ENCODE measurements around the gene HSD11B2. TPM values are rescaled to one million over a fixed set of nuclear protein-coding genes. Genes with fewer than 3 reads are reported as not detected.

Gene HSD11B2
- total and polyA plus RNA-seq, 2 of the 8 experiments (the other 6 are each of a cell fraction or from before 2014, with no cell fraction given), result 28.7 to 32.9 TPM

GRCh38 chr16:67423611-67424260 lies 7.2 kb upstream of the HSD11B2 start:
- H3K18ac ChIP-seq (ENCODE audit: extremely low read depth, low read length), result peak overlapping the region; percentile 99
- no peak overlapping the region for H2BK15ac ChIP-seq (ENCODE audit: low read length)
- H2BK20ac ChIP-seq (ENCODE audit: low read length), result peak overlapping the region; percentile 87; the same call in 1 of the 2 replicates
- peak overlapping the region; percentile 27 for H3K56ac ChIP-seq (replicated peaks; ENCODE audit: insufficient read length, low read depth, low read length)
- no peak for DNase-seq (ENCODE audit: low read depth in 1 of 2, low spot score in 2 of 2)
- H3K9me3 ChIP-seq (ENCODE audit: insufficient read depth in 2 of 2, low read depth in 1 of 2, low read length in 1 of 2), result no peaks in the 10 kb centered on the region
- H2BK5ac ChIP-seq (ENCODE audit: low read depth, low read length), result peak overlapping the region; percentile 98; the same call in 1 of the 2 replicates
- H3K23me2 ChIP-seq (ENCODE audit: low read depth, low read length), result no peaks in the 10 kb centered on the region
- H3K79me1 ChIP-seq (ENCODE audit: low read depth, low read length), result no peaks in the 10 kb centered on the region; the same call in 1 of the 2 replicates
- H2BK12ac ChIP-seq (ENCODE audit: low read depth, low read length), result peak overlapping the region; percentile 97
- ChIA-PET CTCF (ENCODE audit: partially characterized antibody) (interaction anchor here (1.0 to 24.6 kb wide), 8 partner anchors 12 to 67 kb away, joined by 3 to 476 read pairs (median 15); partner anchors contain the start of genes ATP6V0D1 and TPPP3), POLR2A (ENCODE audit: partially characterized antibody) (interaction anchor here (0.8 to 2.2 kb wide), 8 partner anchors 9 to 139 kb away, joined by 3 to 14 read pairs (median 4); partner anchors contain the start of gene ATP6V0D1)
- peak; percentile 19 for FAIRE-seq
- H3K4me2 ChIP-seq (ENCODE audit: insufficient read depth in 1 of 2, low read depth in 2 of 2, low read length in 2 of 2), result peak overlapping the region; percentile 62 to 86
- no peaks in the 10 kb centered on the region for H3K79me2 ChIP-seq (ENCODE audit: control insufficient read depth in 1 of 2, insufficient read depth in 2 of 2, low read length in 2 of 2)
- H3K4me3 ChIP-seq (ENCODE audit: extremely low read depth in 1 of 4, insufficient read depth in 2 of 4, low read depth in 3 of 4, low read length in 4 of 4), result peak overlapping the region in 1 of 4 experiments; percentile 52; a peak in 2 of 8 replicates
- H4K91ac ChIP-seq (replicated peaks; ENCODE audit: insufficient read length, low read length), result peak overlapping the region; percentile 85
- peaks cover 0 to under 1% (median 0%) of the 10 kb centered on the region in 4 experiments; a peak in 2 of 7 replicates for H3K27me3 ChIP-seq (replicated peaks in 1 of 4; ENCODE audit: control insufficient read depth in 3 of 4, extremely low read depth in 1 of 4, insufficient read depth in 3 of 4, low read length in 3 of 4)
- H2BK120ac ChIP-seq (replicated peaks; ENCODE audit: low read depth, low read length), result peak overlapping the region; percentile 99
- H3K4me1 ChIP-seq (replicated peaks in 1 of 4; ENCODE audit: control insufficient read depth in 3 of 4, insufficient read depth in 4 of 4, low read length in 3 of 4), result peaks cover 25 to 36% (median 31%) of the 10 kb centered on the region in 4 experiments
- 10% methylated on average over 9 of the region's 9 CpGs; no CpG with 5 or more reads in 1 of the 2 experiments for WGBS, 2 experiments (ENCODE audit: extremely low coverage in 1 of 2, insufficient coverage in 1 of 2, insufficient read length in 1 of 2, insufficient replicate concordance in 2 of 2, low coverage in 1 of 2, low lambda C conversion rate in 2 of 2, missing lambda C conversion rate in 1 of 2)
- H3K14ac ChIP-seq (ENCODE audit: insufficient read length), result no peak overlapping the region
- peak overlapping the region; percentile 73 for H3K4ac ChIP-seq (replicated peaks; ENCODE audit: insufficient read length, low read depth, low read length)
- no peaks in the 10 kb centered on the region for H4K20me1 ChIP-seq (replicated peaks in 1 of 2; ENCODE audit: control insufficient read depth in 1 of 2, insufficient read depth in 2 of 2, low read length in 2 of 2)
- H2AFZ ChIP-seq (ENCODE audit: low read length), result no peak overlapping the region
- H2AK5ac ChIP-seq (ENCODE audit: low read depth, low read length), result peak overlapping the region; percentile 82; the same call in 1 of the 2 replicates
- peak overlapping the region; percentile 37; the same call in 1 of the 2 replicates for H3K27ac ChIP-seq (ENCODE audit: low read depth, low read length)
- H4K5ac ChIP-seq (ENCODE audit: insufficient read length, low read depth, low read length), result peak overlapping the region; percentile 95
- no peak overlapping the region for H3K23ac ChIP-seq (ENCODE audit: insufficient read length)
- H3K36me3 ChIP-seq (ENCODE audit: control insufficient read depth in 2 of 4, insufficient read depth in 4 of 4, low read length in 3 of 4), result no peaks in the 10 kb centered on the region
- no peak overlapping the region for H4K8ac ChIP-seq (ENCODE audit: extremely low read depth, insufficient read depth, low read length)
- H3K9ac ChIP-seq (replicated peaks in 1 of 4; ENCODE audit: extremely low read depth in 1 of 4, low read depth in 3 of 4, low read length in 3 of 4), result no peak overlapping the region
- TF ChIP-seq KDM4A (IDR thresholded peaks at IDR 0.05; ENCODE audit: low read depth, low read length, severe bottlenecking), result no peak
- TF ChIP-seq PHF8 (conservative IDR thresholded peaks at IDR 0.05; ENCODE audit: low read depth, low read length), result no peak
- TF ChIP-seq RXRA (IDR thresholded peaks at IDR 0.05; ENCODE audit: insufficient read depth, low read depth, low read length), result no peak
- no peak for TF ChIP-seq SUZ12 (IDR thresholded peaks at IDR 0.05; ENCODE audit: low read length)
- no peak for TF ChIP-seq CHD1 (IDR thresholded peaks at IDR 0.05; ENCODE audit: low read depth, low read length)
- peak; percentile 90 for TF ChIP-seq E2F6 (IDR thresholded peaks at IDR 0.05)
- TF ChIP-seq CBX5 (IDR thresholded peaks at IDR 0.05; ENCODE audit: low read depth, low read length), result no peak
- TF ChIP-seq MAX (IDR thresholded peaks at IDR 0.05), result peak; percentile 77
- TF ChIP-seq ASH2L (IDR thresholded peaks at IDR 0.05; ENCODE audit: low read length), result peak; percentile 13
- TF ChIP-seq CBX8 (IDR thresholded peaks at IDR 0.05; ENCODE audit: borderline replicate concordance, low read depth, low read length), result no peak
- no peak for TF ChIP-seq SP4 (IDR thresholded peaks at IDR 0.05; ENCODE audit: low read length)
